Prostate gland (tissue), 2 donors: ENCODE data around the gene MACO1.

Source experiments
- CTCF ChIP-seq, 4 experiments: fragments of 200-600 bp in 2 of 4; fragments of 450-650 bp in 2 of 4; sonication (generic) in 2 of 4; IDR thresholded peaks; 1 replicate in 3 of 4; 2 replicates in 1 of 4; pipeline ENCODE4 v1.5.1; 2016 to 2019; ENCODE audit warnings: antibody characterized with exemption in 4 of 4, mild to moderate bottlenecking in 2 of 4, moderate library complexity in 2 of 4
- POLR2A ChIP-seq: fragments of 450-650 bp; IDR thresholded peaks from one replicate; pipeline ENCODE4 v1.6.1; 2016; ENCODE audit warnings: antibody characterized with exemption, mild to moderate bottlenecking

- TF ChIP-seq CTCF (IDR thresholded peaks at IDR 0.05) (no peak), POLR2A (no peak)
Measured at GRCh38 chr1:25481625-25482024, 50.9 kb downstream of the MACO1 start.
